IPS-18c (cell line): ENCODE data around the gene SLC18B1.

Experiments used
- H3K4me3 ChIP-seq: 2 replicates; pipeline ENCODE4 v1.7.0; 2013; ENCODE audit warnings: low read depth, mild to moderate bottlenecking, low read length, moderate library complexity; ENCODE audit not compliant: insufficient read depth
- H3K9me3 ChIP-seq: one replicate; pipeline ENCODE4 v1.6.1; 2013; ENCODE audit warnings: mild to moderate bottlenecking, low read length, moderate library complexity; ENCODE audit not compliant: control insufficient read depth, insufficient read depth

The SLC18B1 gene

DNA sequence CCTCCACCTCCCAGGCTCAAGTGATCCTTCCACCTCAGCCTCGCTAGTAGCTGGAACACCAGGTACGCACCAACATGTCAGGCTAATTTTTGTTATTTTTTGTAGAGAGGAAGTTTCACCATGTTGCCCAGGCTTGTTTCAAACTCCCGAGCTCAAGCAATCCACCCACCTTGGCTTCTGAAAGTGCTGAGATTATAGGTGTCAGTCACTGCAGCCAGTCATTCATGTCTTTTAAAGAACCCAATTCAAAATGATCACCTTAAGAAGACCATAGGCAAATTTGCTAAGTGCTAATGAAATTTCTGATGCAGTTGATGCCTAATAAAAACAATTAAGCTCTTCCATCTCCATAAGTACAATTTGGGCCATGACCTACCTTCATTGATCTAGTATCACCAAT is 38.2 kb downstream of the SLC18B1 start:
- H3K9me3 ChIP-seq, result no peaks in the 10 kb centered on the region
- H3K4me3 ChIP-seq, result no peak overlapping the region

DNA sequence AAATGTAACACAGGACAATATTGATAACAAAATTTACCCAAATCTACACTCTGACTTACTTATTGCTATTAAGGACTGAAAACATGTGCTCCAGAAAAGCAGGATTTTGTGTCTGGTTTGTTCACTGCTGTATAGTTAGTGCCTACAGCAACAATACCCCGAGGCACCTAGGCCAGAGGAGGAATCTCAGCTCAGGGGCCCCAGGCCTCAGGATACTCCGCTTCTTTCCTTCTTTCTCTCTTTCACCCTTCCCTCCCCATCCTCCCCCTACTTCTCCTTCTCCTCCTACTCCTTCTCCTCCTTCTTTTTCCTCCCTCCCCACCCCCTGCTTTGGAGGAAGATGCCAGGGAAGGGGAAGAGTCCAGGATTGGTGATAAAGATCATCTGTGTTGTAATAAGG is 39.7 kb downstream of the SLC18B1 start:
- H3K9me3 ChIP-seq, result no peaks in the 10 kb centered on the region
- no peak overlapping the region for H3K4me3 ChIP-seq

DNA sequence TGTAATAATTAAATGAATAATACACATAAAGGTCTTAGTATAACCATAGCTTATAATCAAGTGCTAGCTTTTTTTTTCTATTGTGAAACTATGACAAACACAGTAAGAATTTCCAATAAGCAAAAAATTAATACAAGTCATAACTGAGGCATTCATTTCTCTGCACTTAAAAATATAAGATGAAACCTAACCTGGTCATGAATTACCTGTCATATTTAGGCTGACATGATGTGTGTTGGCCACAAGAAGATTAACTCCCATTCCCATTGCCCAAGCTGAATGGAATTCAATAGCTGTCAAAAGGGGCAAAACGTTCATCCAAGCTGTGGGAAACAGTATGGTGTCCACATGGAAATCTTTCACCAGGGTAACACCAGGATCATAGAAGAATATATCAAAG is 46.2 kb downstream of the SLC18B1 start:
- no peak overlapping the region for H3K4me3 ChIP-seq
- H3K9me3 ChIP-seq, result no peaks in the 10 kb centered on the region

DNA sequence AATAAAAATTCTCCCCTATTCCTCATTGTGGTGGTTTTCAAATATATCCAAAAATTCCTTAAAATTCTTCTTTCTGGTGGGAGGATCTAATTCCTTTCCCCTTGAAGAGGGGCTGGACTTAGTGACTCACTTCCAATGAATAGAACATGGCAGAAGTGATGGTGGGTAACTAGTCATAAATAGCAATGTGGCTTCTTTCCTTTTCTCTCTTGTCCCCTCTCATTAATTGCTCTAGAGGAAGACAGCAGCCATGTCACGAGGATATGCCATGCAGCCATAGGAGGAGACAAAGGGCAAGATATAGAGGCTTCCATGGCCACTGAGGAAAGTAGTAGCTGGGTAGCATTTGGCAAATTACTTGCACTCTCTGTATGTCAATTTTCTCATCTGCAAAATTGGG is 46.6 kb downstream of the SLC18B1 start:
- no peak overlapping the region for H3K4me3 ChIP-seq
- no peaks in the 10 kb centered on the region for H3K9me3 ChIP-seq

DNA sequence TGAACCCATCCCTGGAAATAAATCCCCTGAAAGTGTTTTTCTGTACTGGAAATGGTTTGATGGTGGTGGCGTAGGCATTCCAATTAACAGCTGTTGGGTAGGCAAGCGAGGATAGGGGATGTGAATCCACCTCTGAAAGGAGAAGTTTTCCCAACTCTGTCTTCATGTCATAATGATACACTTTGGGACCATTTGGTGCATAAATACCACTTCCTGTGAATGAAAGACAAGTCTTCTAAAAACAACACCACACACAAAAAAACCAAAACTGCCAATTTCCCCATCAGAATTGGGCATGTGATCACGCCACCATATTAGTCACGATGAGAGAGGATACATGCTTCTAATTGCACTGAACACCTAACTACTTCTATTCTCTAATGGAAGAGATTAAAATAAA is 47.1 kb downstream of the SLC18B1 start:
- Histone ChIP-seq H3K4me3 (no peak overlapping the region), H3K9me3 (no peaks in the 10 kb centered on the region)

DNA sequence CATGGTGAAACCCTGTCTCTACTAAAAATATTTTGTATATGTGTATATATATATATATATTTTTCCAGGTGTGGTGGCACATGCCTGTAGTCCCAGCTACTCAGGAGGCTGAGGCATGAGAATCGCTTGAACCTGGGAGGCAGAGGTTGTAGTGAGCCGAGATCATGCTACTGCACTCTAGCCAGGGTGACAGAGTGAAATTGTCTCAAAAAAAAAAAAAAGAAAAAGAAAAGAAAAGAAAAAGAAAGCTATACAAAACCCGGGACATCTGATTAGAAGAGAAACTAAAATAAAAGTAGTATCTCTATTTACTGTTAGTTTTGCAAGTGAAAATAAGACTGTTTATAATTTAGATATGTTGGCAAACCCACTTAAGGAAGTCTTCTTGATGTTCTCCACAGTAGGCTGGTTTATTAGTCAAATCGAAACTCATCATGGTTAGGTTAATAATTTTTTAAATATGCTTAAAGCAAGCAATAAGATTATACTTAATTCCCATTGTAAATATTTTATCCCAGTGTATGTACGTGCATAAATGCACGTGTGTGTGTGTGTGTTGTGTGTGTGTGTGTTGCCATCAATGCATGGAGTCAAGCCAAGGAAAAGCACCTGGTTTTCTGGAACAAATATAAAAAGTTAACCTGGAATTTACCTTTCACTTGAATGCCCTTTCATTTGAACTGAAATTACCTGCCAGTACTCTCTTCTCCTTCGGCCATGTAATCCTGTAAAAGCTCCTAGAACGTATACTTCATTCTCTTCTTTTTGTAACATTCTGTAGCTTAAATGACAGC is 47.8 kb downstream of the SLC18B1 start:
- Histone ChIP-seq H3K9me3 (no peaks in the 10 kb centered on the region), H3K4me3 (no peak overlapping the region)

DNA sequence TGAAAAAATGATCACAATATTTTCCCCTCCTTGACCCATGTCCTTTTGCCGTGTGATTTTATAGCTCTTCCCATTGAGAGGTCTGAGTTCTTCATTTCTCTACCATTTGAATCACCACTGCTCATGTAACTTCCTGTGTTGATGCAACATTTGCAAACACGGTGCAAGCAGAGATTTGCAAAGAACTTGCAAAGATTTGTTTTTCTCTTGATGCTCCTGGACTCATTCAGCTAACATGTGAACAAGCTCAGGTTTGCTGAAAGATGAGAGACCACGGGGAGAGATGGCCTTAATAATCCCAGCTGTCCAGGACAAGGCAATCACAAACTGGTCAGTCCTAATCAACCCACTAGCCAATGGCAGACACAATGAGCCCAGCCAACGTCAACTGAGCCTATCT is 49.3 kb downstream of the SLC18B1 start:
- H3K9me3 ChIP-seq, result no peaks in the 10 kb centered on the region
- no peak overlapping the region for H3K4me3 ChIP-seq

DNA sequence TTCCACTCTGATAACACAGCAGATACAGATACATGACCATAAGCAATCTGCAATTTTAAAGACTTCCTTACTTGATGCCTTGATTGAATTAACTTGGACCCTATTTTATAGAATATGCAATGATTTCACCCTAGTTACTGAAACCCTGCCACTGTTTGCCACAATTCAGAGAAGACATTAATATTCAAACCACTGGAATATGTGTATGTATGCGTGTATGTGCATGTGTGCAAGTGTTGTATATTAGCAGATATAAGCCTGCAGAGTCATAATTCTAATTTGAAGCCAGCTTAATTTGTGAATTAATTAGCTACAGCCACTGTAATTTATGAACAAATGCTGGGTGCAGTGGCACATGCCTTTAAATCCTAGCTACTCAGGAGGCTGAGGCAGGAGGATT is 50.0 kb downstream of the SLC18B1 start:
- no peaks in the 10 kb centered on the region for H3K9me3 ChIP-seq
- H3K4me3 ChIP-seq, result no peak overlapping the region

DNA sequence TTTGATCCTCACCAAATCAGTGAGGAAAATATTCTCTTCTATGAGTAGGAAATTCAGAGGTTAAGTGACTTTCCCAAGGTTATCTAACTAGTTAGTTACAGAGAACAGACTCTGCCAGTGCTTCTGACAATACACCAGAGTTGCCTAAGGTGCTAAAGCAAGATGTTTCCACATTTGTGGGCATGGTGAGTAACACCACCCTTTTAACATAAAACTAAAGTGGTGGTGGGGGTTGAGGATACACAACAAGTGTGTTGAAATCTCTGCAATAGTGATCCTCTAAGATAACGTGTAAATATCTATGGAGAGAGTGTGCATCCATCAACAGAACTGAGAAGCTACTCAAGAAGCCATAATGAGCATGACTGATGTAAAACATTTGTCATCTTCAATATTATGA is 52.4 kb downstream of the SLC18B1 start:
- Histone ChIP-seq H3K4me3 (no peak overlapping the region), H3K9me3 (no peaks in the 10 kb centered on the region)

DNA sequence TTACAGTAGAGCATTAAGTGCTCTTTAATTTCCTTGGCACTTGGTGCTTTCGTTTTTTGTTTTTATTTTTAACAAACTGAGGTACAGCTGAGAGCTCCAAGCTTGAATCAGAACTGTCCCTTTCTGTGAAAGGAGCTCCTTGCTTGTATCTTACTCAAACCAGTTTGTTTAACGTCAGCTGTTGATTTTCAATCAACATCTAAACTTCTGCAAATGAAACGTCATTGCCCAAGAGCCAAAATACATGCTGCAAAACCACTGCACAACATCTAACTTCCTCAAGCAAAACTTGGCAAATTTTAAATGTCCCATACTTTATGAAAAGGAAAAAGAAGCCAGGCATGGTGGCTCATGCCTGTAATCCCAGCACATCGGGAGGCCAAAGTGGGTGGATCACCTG is 55.9 kb downstream of the SLC18B1 start:
- Histone ChIP-seq H3K9me3 (no peaks in the 10 kb centered on the region), H3K4me3 (no peak overlapping the region)

DNA sequence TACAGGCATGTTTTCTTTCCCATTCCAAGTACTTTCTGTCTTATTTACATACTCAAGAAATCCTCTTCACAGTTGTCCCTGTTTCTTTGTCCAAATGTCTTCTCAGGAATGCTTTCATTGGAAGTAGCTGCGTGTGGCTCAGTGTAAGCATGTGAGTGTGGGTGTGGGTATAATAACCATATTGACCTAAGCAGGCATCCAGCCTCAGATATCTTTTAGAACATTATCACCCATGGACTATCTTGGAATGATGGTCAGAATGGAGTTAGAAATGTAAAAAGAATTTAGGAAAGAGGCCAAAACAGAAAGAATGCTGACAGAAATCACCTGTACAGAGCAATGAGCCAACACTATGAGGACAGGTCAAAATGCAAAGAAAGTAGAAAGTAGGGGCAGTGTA is 57.2 kb downstream of the SLC18B1 start:
- no peak overlapping the region for H3K4me3 ChIP-seq
- no peaks in the 10 kb centered on the region for H3K9me3 ChIP-seq

DNA sequence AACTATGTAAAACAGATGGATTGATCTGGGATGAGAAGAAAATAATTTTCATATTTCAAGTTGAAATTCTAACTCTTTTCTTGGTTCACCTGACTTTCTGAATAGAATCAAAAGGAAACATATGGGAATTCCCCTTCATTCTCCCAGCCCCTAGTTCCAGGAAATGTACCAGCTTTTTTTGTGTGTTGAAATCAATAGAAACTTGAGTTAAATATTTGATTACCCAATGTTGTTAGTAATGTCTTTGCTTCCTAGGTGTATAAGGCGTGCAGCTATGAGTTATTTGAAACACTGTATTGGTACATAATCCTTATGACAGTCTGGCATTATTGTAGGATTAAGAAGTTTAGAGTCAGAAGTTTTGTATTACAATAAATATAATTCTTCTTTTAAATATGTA is 62.2 kb downstream of the SLC18B1 start:
- H3K9me3 ChIP-seq, result no peaks in the 10 kb centered on the region
- no peak overlapping the region for H3K4me3 ChIP-seq

DNA sequence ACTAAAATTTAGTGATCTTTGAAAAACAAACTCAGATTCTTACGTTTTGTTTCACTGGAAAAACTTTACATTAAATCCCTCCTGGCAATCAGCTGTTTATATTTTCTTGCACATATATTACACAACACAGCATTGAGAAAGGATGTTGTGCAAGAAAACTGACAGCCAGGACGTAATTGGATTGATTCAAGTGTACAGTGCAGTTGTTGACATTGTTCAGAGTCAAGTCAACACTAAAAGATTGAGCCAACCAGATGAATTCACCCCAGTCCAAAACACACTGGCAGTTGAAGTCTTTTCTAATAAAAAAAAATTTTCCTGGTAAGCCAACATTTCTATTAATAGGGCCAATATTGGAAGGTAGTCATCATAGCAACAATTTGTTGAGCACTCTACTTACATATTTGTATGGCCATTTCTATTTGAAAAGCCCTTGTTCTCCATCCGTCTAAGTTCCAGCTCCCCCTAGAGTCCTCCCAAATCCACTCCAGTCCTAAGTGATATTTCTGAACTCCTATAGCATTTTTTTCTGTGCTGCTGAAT is 63.7 kb downstream of the SLC18B1 start:
- no peak overlapping the region for H3K4me3 ChIP-seq

DNA sequence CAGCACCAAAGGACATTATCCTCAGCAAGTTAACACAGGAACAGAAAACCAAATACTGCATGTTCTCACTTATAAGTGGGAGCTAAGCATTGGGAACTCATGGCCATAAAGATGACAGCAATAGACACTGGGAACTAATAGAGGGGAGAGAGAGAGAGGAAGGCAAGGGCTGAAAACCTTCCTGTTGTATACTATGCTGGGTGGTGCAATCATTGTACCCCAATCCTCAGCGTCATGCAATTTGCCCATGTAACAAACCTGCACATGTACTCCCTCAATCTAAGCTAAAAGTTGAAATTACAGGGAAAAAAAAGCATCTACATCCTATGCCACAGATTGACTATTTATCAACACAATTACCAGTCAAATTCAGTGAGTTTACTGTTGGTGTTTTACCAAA is 64.6 kb downstream of the SLC18B1 start:
- H3K4me3 ChIP-seq, result no peak overlapping the region

More for the DNA sequence above, 63.7 kb downstream of the SLC18B1 start:
- no peaks in the 10 kb centered on the region for H3K9me3 ChIP-seq

DNA sequence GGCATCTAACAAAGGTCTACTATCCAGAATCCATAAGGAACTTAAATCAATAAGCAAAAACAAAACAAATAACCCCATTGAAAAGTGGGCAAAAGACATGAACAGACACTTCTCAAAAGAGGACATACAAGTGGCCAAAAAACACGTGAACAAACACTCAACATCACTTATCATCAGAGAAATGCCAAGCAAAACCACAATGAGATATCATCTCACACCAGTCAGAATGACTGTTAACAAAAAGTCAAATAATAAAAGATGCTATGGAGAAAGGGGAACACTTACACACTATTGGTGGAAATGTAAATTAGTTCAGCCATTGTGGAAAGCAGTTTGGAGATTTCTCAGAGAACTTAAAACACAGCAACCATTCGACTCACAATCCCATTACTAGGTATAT is 65.2 kb downstream of the SLC18B1 start:
- no peaks in the 10 kb centered on the region for H3K9me3 ChIP-seq
- H3K4me3 ChIP-seq, result no peak overlapping the region

More for the DNA sequence above, 64.6 kb downstream of the SLC18B1 start:
- H3K9me3 ChIP-seq, result no peaks in the 10 kb centered on the region

DNA sequence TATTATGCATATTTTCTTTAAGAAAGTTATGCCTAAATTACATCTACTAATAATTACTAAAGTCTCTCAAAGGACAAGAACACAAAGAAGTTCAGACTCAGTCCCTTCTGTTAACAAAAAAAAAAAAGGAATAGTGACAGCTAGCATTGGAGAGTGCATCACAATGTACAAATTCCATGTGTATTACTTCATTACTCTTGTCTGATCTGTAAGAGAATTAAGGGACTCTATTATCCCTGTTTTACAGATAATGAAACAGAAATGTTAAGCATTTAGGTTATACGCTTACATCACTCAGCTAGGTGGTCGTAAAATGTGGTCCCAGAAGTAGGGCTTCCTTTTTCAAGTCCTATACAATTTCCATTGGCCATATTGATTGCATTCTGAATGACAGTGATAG is 67.4 kb downstream of the SLC18B1 start:
- H3K4me3 ChIP-seq, result no peak overlapping the region
- H3K9me3 ChIP-seq, result no peaks in the 10 kb centered on the region

DNA sequence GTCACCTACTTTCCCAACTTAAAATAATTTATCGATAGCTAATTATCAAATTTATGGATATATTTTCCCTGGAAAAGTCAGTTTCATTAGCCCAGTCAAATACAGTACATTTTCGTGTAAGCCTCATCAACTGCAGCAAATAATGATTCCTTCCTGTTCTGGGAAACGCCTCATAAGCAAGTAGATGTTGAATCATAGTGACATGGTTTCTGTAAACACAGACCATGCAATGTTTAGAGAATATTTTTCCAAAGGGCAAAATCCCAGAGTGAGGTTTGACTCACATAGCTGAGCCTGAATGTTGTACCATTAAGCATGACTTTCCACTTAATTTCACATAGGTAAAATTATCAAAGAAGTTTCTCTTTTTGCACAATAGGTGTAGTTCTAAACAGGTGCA is 67.9 kb downstream of the SLC18B1 start:
- H3K9me3 ChIP-seq, result no peaks in the 10 kb centered on the region
- no peak overlapping the region for H3K4me3 ChIP-seq

DNA sequence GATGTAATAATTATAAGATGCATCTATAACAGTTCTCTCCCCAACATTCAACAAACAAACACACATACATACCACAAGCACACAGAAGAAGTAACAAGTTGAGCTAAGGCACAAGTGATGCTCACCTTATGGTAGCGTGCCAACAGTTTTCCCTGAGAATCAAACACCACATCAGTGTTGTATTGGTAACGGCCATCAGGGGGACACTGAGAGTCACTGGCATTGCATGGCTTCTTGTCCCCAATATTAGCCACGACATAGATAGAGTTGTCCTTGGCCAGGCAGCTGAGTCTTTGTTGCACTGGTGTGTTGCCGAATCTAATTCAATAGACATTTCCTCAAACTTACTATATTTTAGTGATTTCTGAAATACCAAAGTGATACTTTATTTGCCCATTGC is 69.8 kb downstream of the SLC18B1 start:
- Histone ChIP-seq H3K4me3 (no peak overlapping the region), H3K9me3 (no peaks in the 10 kb centered on the region)

DNA sequence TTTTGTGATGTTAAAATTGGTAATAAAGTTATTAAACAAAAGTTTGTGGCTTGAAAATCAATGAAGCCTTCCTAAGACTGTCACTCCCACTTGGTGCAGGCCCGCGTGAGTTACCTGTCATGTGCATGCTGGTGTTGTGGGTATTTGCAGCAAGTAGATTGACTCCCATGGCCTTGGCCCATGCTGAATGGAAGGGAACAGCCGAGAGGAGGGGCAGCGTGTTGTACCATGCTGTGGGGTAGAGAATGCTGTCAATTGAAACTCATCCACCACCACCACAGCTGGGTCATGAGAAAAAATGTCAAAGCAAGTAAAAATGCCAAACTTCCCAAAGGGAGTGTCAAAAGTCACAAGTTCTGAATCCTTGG is 71.8 kb downstream of the SLC18B1 start:
- H3K4me3 ChIP-seq, result no peak overlapping the region

More for the DNA sequence above, 71.8 kb downstream of the SLC18B1 start:
- no peaks in the 10 kb centered on the region for H3K9me3 ChIP-seq
